IPS-20b (cell line): ENCODE data around the gene ELOB.
"Not testable (repeated sequence)": the region's sequence is repeated elsewhere in the genome, so short reads cannot be mapped to it uniquely, and the experiment has no call there.

ENCODE experiments used
- H3K27ac ChIP-seq: one replicate; pipeline ENCODE4 v1.5.1; 2013; ENCODE audit warnings: low read length
- H3K27me3 ChIP-seq: 2 replicates; pipeline ENCODE4 v1.6.1; 2013; ENCODE audit warnings: mild to moderate bottlenecking, low read length, inconsistent platforms; ENCODE audit not compliant: insufficient read depth
- H3K36me3 ChIP-seq: 2 replicates; pipeline ENCODE4 v1.6.1; 2013; ENCODE audit warnings: low read depth, mild to moderate bottlenecking, inconsistent platforms, low read length, moderate library complexity; ENCODE audit not compliant: insufficient read depth
- H3K4me1 ChIP-seq: 2 replicates; pipeline ENCODE4 v1.6.1; 2013; ENCODE audit warnings: mild to moderate bottlenecking, control low read depth, inconsistent platforms, low read length, moderate library complexity; ENCODE audit not compliant: insufficient read depth
- H3K4me3 ChIP-seq: 2 replicates; pipeline ENCODE4 v1.5.1; 2013; ENCODE audit warnings: mild to moderate bottlenecking, low read length, inconsistent platforms
- H3K9ac ChIP-seq: 2 replicates; pipeline ENCODE4 v1.6.1; 2013; ENCODE audit warnings: low read depth, mild to moderate bottlenecking, inconsistent platforms, low read length, moderate library complexity
- H3K9me3 ChIP-seq: 2 replicates; pipeline ENCODE4 v1.6.1; 2013; ENCODE audit warnings: mild to moderate bottlenecking, low read depth, low read length, inconsistent platforms; ENCODE audit not compliant: insufficient read depth

Gene ELOB

DNA sequence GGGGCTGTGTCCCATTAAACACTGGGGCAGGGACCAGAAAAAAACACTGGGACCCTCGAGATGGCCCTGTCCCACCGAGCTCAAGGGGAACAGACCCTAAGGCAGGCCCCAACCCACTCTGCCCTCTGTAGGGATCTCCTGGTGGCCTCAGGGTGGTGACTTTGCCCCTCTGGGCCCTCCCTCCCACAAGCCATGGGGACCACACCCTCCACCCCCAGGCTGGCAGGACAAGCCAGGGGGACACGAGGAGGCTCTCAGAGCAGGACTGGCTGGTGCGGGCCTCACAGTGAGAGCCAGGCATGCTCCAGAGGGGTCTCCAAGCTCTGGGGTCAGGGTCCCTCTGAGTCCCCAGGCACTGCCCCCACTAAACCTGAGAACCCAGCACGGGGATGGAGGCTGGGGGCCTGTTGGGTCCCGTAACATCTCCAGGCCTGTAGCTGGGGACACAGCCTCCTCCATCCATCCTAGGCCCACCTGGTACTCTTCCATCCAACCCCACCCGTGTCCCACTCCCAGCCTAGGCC is 39.1 kb downstream of the ELOB start:
- no peak overlapping the region for H3K9ac ChIP-seq
- H3K9me3 ChIP-seq, result no peaks in the 10 kb centered on the region
- no peak overlapping the region for H3K4me3 ChIP-seq
- no peaks in the 10 kb centered on the region for H3K4me1 ChIP-seq
- no peak overlapping the region for H3K27ac ChIP-seq
- no peaks in the 10 kb centered on the region for H3K36me3 ChIP-seq
- H3K27me3 ChIP-seq, result no peaks in the 10 kb centered on the region

DNA sequence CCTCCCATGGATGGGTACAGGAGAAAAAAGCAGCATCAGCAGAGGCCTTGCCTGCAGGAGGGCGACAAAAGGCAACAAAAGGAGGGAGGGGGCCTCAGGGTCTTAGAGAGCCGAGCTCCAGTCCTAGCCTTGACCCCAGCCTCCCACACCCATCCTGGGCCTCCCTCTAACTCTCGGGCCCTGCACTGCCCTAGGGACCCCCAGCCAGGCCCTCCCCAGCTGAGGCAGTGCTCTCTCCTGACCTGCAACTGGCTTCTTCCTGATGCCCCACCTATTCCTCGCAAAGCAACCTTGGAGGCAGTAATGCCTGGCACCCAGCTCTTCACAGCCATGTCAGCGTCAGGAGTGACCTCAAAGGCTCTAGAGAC is 39.9 kb downstream of the ELOB start:
- Histone ChIP-seq H3K4me1 (no peaks in the 10 kb centered on the region), H3K4me3 (no peak overlapping the region), H3K27ac (no peak overlapping the region), H3K36me3 (no peaks in the 10 kb centered on the region), H3K9ac (no peak overlapping the region), H3K27me3 (no peaks in the 10 kb centered on the region), H3K9me3 (no peaks in the 10 kb centered on the region)

DNA sequence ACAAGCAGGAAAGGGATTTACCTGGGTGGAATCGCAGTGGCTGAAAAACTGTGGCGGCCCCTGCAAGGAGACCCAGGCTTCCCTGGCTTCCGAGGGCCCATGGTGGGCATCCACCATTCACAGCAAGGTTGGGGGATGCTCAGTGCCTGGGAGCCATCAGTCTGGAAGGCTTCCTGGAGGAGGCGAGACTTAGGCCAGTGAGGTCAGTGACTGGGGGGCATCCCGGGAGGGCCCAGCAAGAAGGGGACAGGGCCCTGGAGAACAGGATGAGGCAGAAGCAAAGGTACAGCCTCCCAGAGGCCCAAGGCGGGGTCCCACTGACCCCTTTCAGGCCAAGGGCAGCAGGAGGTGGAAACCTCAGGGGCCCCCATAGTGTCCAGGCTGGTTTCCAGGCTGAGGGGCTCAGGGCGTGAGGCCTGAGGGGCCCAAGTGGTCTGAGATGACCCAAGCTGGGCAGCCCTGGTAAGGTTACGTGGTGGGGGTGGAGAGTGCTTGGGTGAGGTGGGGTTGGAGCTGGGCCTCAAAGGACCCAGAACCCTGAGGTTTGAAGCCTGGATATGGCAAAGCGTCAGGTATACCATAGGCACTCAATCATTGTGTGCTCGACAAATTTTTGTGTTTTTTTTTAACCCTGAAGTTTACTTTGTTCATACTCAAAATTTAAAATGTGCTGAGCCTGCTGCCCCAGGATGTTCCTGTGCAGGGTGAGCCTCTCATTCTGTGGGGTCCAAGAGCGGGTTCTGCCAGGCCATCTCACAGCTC is 40.4 kb downstream of the ELOB start:
- Histone ChIP-seq H3K9me3 (no peaks in the 10 kb centered on the region), H3K4me3 (no peak overlapping the region), H3K36me3 (no peaks in the 10 kb centered on the region), H3K27ac (no peak overlapping the region), H3K9ac (no peak overlapping the region), H3K4me1 (no peaks in the 10 kb centered on the region), H3K27me3 (no peaks in the 10 kb centered on the region)

DNA sequence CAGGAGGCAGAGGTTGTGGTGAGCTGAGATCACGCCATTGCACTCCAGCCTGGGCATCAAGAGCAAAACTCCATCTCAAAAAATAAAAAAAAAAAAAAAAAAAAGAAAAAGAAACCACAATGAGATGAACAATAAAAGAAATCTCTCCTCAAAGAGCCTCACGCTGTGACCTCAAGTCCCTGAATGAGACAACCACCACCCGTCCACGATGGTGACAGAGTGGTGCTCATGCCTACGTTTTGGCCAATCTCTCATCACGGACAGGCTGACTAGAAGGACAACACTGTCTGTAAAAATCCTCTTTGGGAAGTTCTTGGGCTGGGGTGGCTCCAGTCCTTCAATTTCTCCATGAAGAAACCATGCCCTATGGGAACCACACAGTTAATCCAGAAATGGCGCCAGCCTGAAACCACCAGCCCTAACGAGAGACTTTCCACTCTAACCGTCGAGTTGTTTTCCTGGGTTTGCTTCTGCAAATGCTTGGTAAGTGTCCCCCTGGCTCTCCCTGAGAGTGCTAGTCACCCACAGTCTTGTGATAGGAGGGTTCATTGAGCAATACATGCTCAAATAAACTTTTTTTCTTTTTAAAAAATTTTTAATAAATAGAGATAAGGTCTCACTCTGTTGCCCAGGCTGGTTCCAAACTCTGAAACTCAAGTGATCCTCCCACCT is 42.1 kb downstream of the ELOB start:
- no peaks in the 10 kb centered on the region for H3K9me3 ChIP-seq
- H3K9ac ChIP-seq, result no peak overlapping the region
- no peaks in the 10 kb centered on the region for H3K4me1 ChIP-seq
- no peaks in the 10 kb centered on the region for H3K36me3 ChIP-seq
- no peak overlapping the region for H3K4me3 ChIP-seq
- no peaks in the 10 kb centered on the region for H3K27me3 ChIP-seq
- no peak overlapping the region for H3K27ac ChIP-seq

DNA sequence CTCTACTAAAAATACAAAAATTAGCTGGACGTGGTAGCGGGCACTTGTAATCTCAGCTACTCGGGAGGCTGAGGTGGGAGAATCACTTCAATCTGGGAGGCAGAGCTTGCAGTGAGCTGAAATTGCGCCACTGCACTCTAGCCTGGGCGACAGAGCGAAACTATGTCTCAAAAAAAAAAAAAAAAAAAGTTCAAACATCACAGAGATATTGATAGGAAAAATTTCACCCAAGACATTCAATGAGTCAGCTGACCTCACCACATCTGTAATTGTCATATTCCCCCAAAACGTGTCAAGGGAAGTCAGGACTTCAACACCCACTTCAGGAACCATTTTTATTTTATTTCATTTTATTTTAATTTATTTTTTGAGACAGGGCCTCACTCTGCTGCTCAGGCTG is 49.0 kb downstream of the ELOB start:
- H3K27ac ChIP-seq, result no peak overlapping the region
- H3K27me3 ChIP-seq, result no peaks in the 10 kb centered on the region
- no peaks in the 10 kb centered on the region for H3K4me1 ChIP-seq
- H3K9me3 ChIP-seq, result no peaks in the 10 kb centered on the region
- no peaks in the 10 kb centered on the region for H3K36me3 ChIP-seq
- no peak overlapping the region for H3K9ac ChIP-seq
- H3K4me3 ChIP-seq, result no peak overlapping the region

DNA sequence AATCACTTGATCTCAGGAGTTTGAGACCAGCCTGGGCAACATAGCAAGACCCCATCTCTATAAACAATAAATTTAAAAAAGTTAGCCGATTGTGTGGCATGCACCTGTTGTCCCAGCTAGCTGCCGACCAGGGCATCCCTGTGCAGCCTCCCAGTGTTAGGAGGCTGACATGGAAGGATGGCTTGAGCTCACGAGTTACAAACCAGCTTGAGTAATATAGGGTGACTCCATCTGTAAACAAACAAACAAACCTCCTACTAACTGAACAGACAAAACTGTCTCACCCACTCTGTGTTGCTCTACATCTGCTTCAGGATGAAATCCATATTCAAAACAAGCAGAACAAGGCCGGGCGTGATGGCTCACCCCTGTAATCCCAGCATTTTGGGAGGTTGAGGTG is 50.2 kb downstream of the ELOB start:
- no peaks in the 10 kb centered on the region for H3K36me3 ChIP-seq
- no peak overlapping the region for H3K4me3 ChIP-seq
- H3K9ac ChIP-seq, result no peak overlapping the region
- H3K27me3 ChIP-seq, result no peaks in the 10 kb centered on the region
- H3K9me3 ChIP-seq, result no peaks in the 10 kb centered on the region
- H3K27ac ChIP-seq, result no peak overlapping the region
- no peaks in the 10 kb centered on the region for H3K4me1 ChIP-seq

DNA sequence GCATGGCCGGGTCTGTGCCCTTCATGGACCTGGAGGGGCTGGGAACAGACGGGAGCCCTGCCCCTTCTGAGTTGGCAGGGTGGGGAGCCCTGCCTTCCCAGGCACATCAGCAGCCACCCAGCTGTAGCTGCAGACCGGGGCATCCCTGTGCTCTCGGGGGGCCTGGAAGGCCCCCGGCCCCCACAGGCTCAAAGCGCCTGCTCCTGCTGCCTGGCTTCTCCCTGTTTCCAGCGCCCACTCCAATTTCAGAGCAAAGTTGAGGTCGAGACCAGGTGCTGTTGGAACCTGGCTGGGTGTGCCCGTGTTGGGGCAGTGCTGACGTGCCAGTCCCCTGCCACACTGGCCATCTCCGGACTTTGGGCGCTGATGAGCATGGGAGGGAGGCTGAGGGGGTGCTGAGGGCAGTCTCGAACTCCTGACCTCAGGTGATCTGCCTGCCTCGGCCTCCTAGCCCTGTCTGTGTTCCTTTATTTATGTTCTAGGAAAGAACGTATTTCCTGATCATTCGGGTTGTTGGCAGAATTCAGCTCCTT is 52.2 kb downstream of the ELOB start:
- no peaks in the 10 kb centered on the region for H3K4me1 ChIP-seq
- no peaks in the 10 kb centered on the region for H3K36me3 ChIP-seq
- H3K27me3 ChIP-seq, result no peaks in the 10 kb centered on the region
- H3K9me3 ChIP-seq, result no peaks in the 10 kb centered on the region
- H3K27ac ChIP-seq, result no peak overlapping the region
- H3K9ac ChIP-seq, result no peak overlapping the region
- H3K4me3 ChIP-seq, result no peak overlapping the region

DNA sequence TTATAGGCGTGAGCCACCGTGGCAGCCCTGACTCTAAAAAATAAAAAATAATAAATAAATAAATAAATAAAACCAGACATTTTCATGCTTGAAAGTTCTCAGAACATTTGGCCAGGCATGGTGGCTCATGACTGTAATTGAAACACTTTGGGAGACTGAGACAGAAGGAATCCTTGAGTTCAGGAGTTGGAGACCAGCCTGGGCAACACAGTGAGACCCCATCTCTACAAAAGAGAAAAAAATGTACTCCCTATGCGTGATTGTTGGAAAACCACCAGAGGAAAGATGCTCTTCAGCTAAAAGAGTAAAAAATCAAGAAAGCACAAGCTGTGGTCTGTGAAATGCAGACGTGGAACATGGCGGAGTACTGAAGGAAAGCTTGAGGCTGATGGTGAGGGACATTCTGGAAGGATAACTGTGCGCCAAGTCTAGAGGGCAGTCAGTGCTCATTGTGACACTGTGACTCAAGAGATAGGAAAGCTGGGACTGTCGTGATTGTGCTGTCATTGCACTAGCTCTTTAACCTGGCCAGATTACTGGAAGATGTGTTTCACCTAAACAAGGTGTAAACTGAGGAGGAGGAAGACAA is 52.9 kb downstream of the ELOB start:
- no peaks in the 10 kb centered on the region for H3K27me3 ChIP-seq
- H3K36me3 ChIP-seq, result no peaks in the 10 kb centered on the region
- H3K4me1 ChIP-seq, result no peaks in the 10 kb centered on the region
- no peaks in the 10 kb centered on the region for H3K9me3 ChIP-seq
- H3K4me3 ChIP-seq, result no peak overlapping the region
- no peak overlapping the region for H3K9ac ChIP-seq
- H3K27ac ChIP-seq, result no peak overlapping the region

DNA sequence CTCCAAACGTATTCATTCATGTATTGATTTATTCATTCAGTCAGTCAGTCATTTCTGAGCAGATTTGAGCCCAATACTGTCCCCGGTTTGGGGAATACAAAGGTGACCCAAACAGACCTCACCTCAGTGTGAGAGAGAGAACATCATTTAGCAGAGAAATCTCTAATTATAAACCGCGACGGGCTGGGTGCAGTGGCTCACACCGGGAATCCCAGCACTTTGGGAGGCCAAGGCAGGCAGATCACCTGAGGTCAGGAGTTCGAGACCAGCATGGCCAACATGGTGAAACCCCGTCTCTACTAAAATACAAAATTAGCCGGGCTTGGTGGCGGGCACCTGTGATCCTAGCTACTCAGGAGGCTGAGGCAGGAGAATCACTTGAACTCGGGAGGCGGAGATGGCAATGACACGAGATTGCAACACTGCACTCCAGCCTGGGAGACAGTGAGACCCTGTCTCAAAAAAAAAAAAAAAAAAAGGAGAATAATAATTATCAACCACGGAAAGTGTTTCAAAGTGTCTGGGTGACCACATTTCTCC is 55.4 kb downstream of the ELOB start:
- not testable (repeated sequence) for H3K27ac ChIP-seq, H3K27me3 ChIP-seq, H3K4me1 ChIP-seq, H3K9me3 ChIP-seq, H3K36me3 ChIP-seq
- Histone ChIP-seq H3K4me3 (peak overlapping the region; percentile 56), H3K9ac (peak overlapping the region; percentile 56; the same call in 1 of the 2 replicates)
